ENCODE data around the gene SERTAD4.

The SERTAD4 gene

DNA sequence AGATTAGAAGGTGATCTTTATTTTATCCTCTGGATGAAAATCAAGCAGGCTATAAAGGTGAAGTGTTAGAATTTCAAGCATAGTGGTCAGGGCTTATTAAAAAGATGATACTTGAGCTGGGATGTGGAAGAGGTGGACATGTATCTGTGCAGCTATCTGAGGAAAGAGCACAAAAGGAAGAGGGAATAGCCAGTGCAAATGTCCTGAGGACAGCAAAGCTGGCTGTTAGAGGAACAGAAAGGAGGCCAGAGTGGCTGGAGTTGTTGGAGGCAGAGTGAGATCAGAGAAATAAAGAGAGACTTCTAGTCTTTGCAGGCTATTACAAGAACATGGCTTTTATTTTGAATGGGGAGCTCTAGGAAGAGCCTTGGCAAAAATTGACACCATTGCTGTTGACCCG, 4.4 kb upstream of the SERTAD4 start:
- no peak overlapping the region for H2BK120ac ChIP-seq (ENCODE audit: low read depth, low read length)
- no peak overlapping the region for H2BK15ac ChIP-seq (ENCODE audit: low read length)
- no peak overlapping the region for H3K27ac ChIP-seq (replicated peaks; ENCODE audit: low read length)
- no peak for DNase-seq (ENCODE audit: low spot score)
- no peak overlapping the region for H4K8ac ChIP-seq (ENCODE audit: low read depth, low read length)
- no peak overlapping the region for H4K91ac ChIP-seq (ENCODE audit: low read depth, low read length, poor library complexity)
- peaks cover 5% of the 10 kb centered on the region in 2 donors for H3K4me1 ChIP-seq (ENCODE audit: control insufficient read depth in 2 of 2, insufficient read depth in 1 of 2, low read depth in 1 of 2, low read length in 2 of 2)
- H3K27me3 ChIP-seq (ENCODE audit: control insufficient read depth in 3 of 3, insufficient read depth in 3 of 3, low read depth in 1 of 3, low read length in 3 of 3) = peaks cover 0 to 51% (median 0%) of the 10 kb centered on the region in 3 experiments
- H3K79me1 ChIP-seq (ENCODE audit: low read depth, low read length) = no peaks in the 10 kb centered on the region
- no peak overlapping the region for H3K4me3 ChIP-seq (ENCODE audit: low read length in 2 of 2)
- H3K9ac ChIP-seq (ENCODE audit: low read depth, low read length, poor library complexity) = no peak overlapping the region
- no peak overlapping the region for H2AFZ ChIP-seq (ENCODE audit: low read length)
- WGBS, 2 donors (ENCODE audit: extremely low coverage in 2 of 2, insufficient read length in 2 of 2, insufficient replicate concordance in 1 of 2) = no CpG with 5 or more reads among the region's 1 CpG
- H3K36me3 ChIP-seq (replicated peaks in 1 of 2; ENCODE audit: control insufficient read depth in 2 of 2, insufficient read depth in 2 of 2, low read length in 2 of 2) = no peaks in the 10 kb centered on the region
- no peak overlapping the region for H2AK5ac ChIP-seq (ENCODE audit: low read depth, low read length)
- H3K14ac ChIP-seq (ENCODE audit: low read length) = no peak overlapping the region
- H3K18ac ChIP-seq (ENCODE audit: low read length) = no peak overlapping the region
- no peak overlapping the region for H3K23ac ChIP-seq (ENCODE audit: low read depth, low read length, poor library complexity)
- H3K4ac ChIP-seq (ENCODE audit: low read length) = no peak overlapping the region
- H2BK5ac ChIP-seq (ENCODE audit: low read length) = no peak overlapping the region
- H2BK12ac ChIP-seq (ENCODE audit: low read length) = no peak overlapping the region
- H3K9me3 ChIP-seq (replicated peaks in 1 of 2; ENCODE audit: control insufficient read depth in 2 of 2, insufficient read depth in 1 of 2, low read depth in 1 of 2, low read length in 2 of 2) = no peaks in the 10 kb centered on the region
- H3K4me2 ChIP-seq (ENCODE audit: insufficient read depth, low read length, poor library complexity, severe bottlenecking) = no peak overlapping the region

- Histone ChIP-seq H3K36me3 (replicated peaks in 1 of 2; ENCODE audit: control insufficient read depth in 2 of 2, insufficient read depth in 2 of 2, low read length in 2 of 2) (no peaks in the 10 kb centered on the region), H3K9ac (ENCODE audit: low read depth, low read length, poor library complexity) (no peak overlapping the region), H2BK15ac (ENCODE audit: low read length) (no peak overlapping the region), H3K4me3 (ENCODE audit: low read length in 2 of 2) (no peak overlapping the region), H4K8ac (ENCODE audit: low read depth, low read length) (no peak overlapping the region), H2BK12ac (ENCODE audit: low read length) (no peak overlapping the region), H3K14ac (ENCODE audit: low read length) (no peak overlapping the region), H3K9me3 (replicated peaks in 1 of 2; ENCODE audit: control insufficient read depth in 2 of 2, insufficient read depth in 1 of 2, low read depth in 1 of 2, low read length in 2 of 2) (no peaks in the 10 kb centered on the region), H3K4me1 (ENCODE audit: control insufficient read depth in 2 of 2, insufficient read depth in 1 of 2, low read depth in 1 of 2, low read length in 2 of 2) (peaks cover 3 to 13% of the 10 kb centered on the region in 2 donors), H3K18ac (ENCODE audit: low read length) (no peak overlapping the region), H2AFZ (ENCODE audit: low read length) (no peak overlapping the region), H3K23ac (ENCODE audit: low read depth, low read length, poor library complexity) (no peak overlapping the region), H3K4me2 (ENCODE audit: insufficient read depth, low read length, poor library complexity, severe bottlenecking) (no peak overlapping the region), H3K27me3 (ENCODE audit: control insufficient read depth in 3 of 3, insufficient read depth in 3 of 3, low read depth in 1 of 3, low read length in 3 of 3) (peaks cover 0 to 68% (median 3%) of the 10 kb centered on the region in 3 experiments), H4K91ac (ENCODE audit: low read depth, low read length, poor library complexity) (no peak overlapping the region), H2BK5ac (ENCODE audit: low read length) (no peak overlapping the region), H2AK5ac (ENCODE audit: low read depth, low read length) (no peak overlapping the region), H3K27ac (replicated peaks; ENCODE audit: low read length) (no peak overlapping the region), H3K4ac (ENCODE audit: low read length) (no peak overlapping the region), H2BK120ac (ENCODE audit: low read depth, low read length) (no peak overlapping the region), H3K79me1 (ENCODE audit: low read depth, low read length) (no peaks in the 10 kb centered on the region)
- no peak for DNase-seq (ENCODE audit: low spot score)
Observed at GRCh38 chr1:210230149-210230695, 2.4 kb upstream of the SERTAD4 start.

DNA sequence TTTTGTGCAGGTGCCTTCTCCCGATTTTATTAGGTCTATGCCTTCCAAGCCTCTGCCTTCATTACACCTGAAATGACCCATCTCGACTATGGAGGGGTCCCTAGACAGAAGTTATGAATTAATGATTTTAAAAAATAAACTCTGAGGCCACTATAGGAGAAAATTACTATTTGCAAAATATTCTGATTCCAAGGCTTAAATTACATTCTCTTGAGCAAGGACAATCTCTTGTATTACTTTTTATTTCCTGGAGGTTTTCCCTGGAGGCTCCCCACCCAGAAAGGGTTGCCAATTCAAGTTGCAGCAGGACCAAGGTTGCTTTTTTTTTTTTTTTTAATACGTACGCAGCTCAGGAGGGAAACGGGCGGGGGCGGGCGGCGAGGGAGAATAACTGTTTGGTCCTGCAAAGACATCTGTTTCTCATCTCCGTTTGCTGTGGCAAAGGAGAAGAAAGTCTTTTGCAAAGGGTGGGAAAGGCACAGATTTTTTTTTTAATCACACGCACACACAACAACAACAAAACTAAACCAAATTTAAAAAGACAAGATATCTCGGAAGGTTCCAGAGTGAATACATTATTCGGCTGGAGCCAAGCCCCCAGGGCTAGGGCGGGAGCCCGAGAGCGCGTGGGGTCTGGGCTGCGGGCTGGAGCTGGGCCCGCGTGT, 618 bp upstream of the SERTAD4 start:
- no CpG with 5 or more reads among the region's 20 CpGs for WGBS, 2 donors (ENCODE audit: extremely low coverage in 2 of 2, insufficient read length in 2 of 2, insufficient replicate concordance in 1 of 2)
- no peak for DNase-seq (ENCODE audit: low spot score)
- H3K27ac ChIP-seq (replicated peaks; ENCODE audit: low read length) = no peak overlapping the region

GRCh38 chr1:210233216-210233494, 559 bp downstream of the SERTAD4 start:
- H3K9ac ChIP-seq (ENCODE audit: low read depth, low read length, poor library complexity) = peak overlapping the region; percentile 95
- H3K4ac ChIP-seq (ENCODE audit: low read length) = no peak overlapping the region
- H2AK5ac ChIP-seq (ENCODE audit: low read depth, low read length) = peak overlapping the region; percentile 89
- H3K18ac ChIP-seq (ENCODE audit: low read length) = peak overlapping the region; percentile 96
- H3K14ac ChIP-seq (ENCODE audit: low read length) = no peak overlapping the region
- peak overlapping the region; percentile 94 for H2AFZ ChIP-seq (ENCODE audit: low read length)
- H4K8ac ChIP-seq (ENCODE audit: low read depth, low read length) = no peak overlapping the region
- H4K91ac ChIP-seq (ENCODE audit: low read depth, low read length, poor library complexity) = no peak overlapping the region
- H2BK15ac ChIP-seq (ENCODE audit: low read length) = peak overlapping the region; percentile 89
- H3K4me3 ChIP-seq (ENCODE audit: low read length in 2 of 2) = peak overlapping the region; percentile 52 to 98
- peak overlapping the region; percentile 45 for H3K23ac ChIP-seq (ENCODE audit: low read depth, low read length, poor library complexity)
- peak overlapping the region; percentile 93 for H3K4me2 ChIP-seq (ENCODE audit: insufficient read depth, low read length, poor library complexity, severe bottlenecking)
- no peak overlapping the region for H3K27ac ChIP-seq (replicated peaks; ENCODE audit: low read length)
- no peak overlapping the region for H2BK120ac ChIP-seq (ENCODE audit: low read depth, low read length)
- H3K9me3 ChIP-seq (replicated peaks in 1 of 2; ENCODE audit: control insufficient read depth in 2 of 2, insufficient read depth in 1 of 2, low read depth in 1 of 2, low read length in 2 of 2) = no peaks in the 10 kb centered on the region
- H3K4me1 ChIP-seq (ENCODE audit: control insufficient read depth in 2 of 2, insufficient read depth in 1 of 2, low read depth in 1 of 2, low read length in 2 of 2) = peaks cover 17 to 26% of the 10 kb centered on the region in 2 donors
- H2BK12ac ChIP-seq (ENCODE audit: low read length) = peak overlapping the region; percentile 88
- H2BK5ac ChIP-seq (ENCODE audit: low read length) = peak overlapping the region; percentile 54
- H3K27me3 ChIP-seq (ENCODE audit: control insufficient read depth in 3 of 3, insufficient read depth in 3 of 3, low read depth in 1 of 3, low read length in 3 of 3) = peaks cover 0 to 64% (median 3%) of the 10 kb centered on the region in 3 experiments
- no peak for DNase-seq (ENCODE audit: low spot score)
- no peaks in the 10 kb centered on the region for H3K36me3 ChIP-seq (replicated peaks in 1 of 2; ENCODE audit: control insufficient read depth in 2 of 2, insufficient read depth in 2 of 2, low read length in 2 of 2)
- no CpG with 5 or more reads among the region's 26 CpGs for WGBS, 2 donors (ENCODE audit: extremely low coverage in 2 of 2, insufficient read length in 2 of 2, insufficient replicate concordance in 1 of 2)
- H3K79me1 ChIP-seq (ENCODE audit: low read depth, low read length) = no peaks in the 10 kb centered on the region

More for the DNA sequence above, 618 bp upstream of the SERTAD4 start:
- H3K9me3 ChIP-seq (replicated peaks in 1 of 2; ENCODE audit: control insufficient read depth in 2 of 2, insufficient read depth in 1 of 2, low read depth in 1 of 2, low read length in 2 of 2) = no peaks in the 10 kb centered on the region
- H2AK5ac ChIP-seq (ENCODE audit: low read depth, low read length) = no peak overlapping the region
- H2BK120ac ChIP-seq (ENCODE audit: low read depth, low read length) = no peak overlapping the region
- peaks cover 8 to 15% of the 10 kb centered on the region in 2 donors for H3K4me1 ChIP-seq (ENCODE audit: control insufficient read depth in 2 of 2, insufficient read depth in 1 of 2, low read depth in 1 of 2, low read length in 2 of 2)
- H3K4me2 ChIP-seq (ENCODE audit: insufficient read depth, low read length, poor library complexity, severe bottlenecking) = peak overlapping the region; percentile 93
- H2BK15ac ChIP-seq (ENCODE audit: low read length) = no peak overlapping the region
- H3K27me3 ChIP-seq (ENCODE audit: control insufficient read depth in 3 of 3, insufficient read depth in 3 of 3, low read depth in 1 of 3, low read length in 3 of 3) = peaks cover 0 to 76% (median 3%) of the 10 kb centered on the region in 3 experiments
- peak overlapping the region; percentile 94 for H2AFZ ChIP-seq (ENCODE audit: low read length)
- peak overlapping the region; percentile 52 to 74 for H3K4me3 ChIP-seq (ENCODE audit: low read length in 2 of 2)
- H4K91ac ChIP-seq (ENCODE audit: low read depth, low read length, poor library complexity) = no peak overlapping the region
- no peaks in the 10 kb centered on the region for H3K36me3 ChIP-seq (replicated peaks in 1 of 2; ENCODE audit: control insufficient read depth in 2 of 2, insufficient read depth in 2 of 2, low read length in 2 of 2)
- H2BK12ac ChIP-seq (ENCODE audit: low read length) = no peak overlapping the region
- peak overlapping the region; percentile 54 for H2BK5ac ChIP-seq (ENCODE audit: low read length)
- H3K18ac ChIP-seq (ENCODE audit: low read length) = peak overlapping the region; percentile 89
- H4K8ac ChIP-seq (ENCODE audit: low read depth, low read length) = no peak overlapping the region
- no peak overlapping the region for H3K9ac ChIP-seq (ENCODE audit: low read depth, low read length, poor library complexity)
- H3K23ac ChIP-seq (ENCODE audit: low read depth, low read length, poor library complexity) = no peak overlapping the region
- H3K79me1 ChIP-seq (ENCODE audit: low read depth, low read length) = no peaks in the 10 kb centered on the region
- H3K14ac ChIP-seq (ENCODE audit: low read length) = no peak overlapping the region
- no peak overlapping the region for H3K4ac ChIP-seq (ENCODE audit: low read length)
